Bronchial epithelial cell (primary cell): ENCODE measurements around the gene UCP3. TPM values are rescaled to one million over a fixed set of nuclear protein-coding genes. Genes with fewer than 3 reads are reported as not detected.

Source experiments
- DNase-seq: peaks from one replicate; pipeline ENCODE4 v3.0.0-alpha.2; 2010; ENCODE audit warnings: low read depth
- FAIRE-seq: peaks from 2 replicates; lab custom pipeline; 2011; peaks lifted over from hg19 to GRCh38; lab: Jason Lieb, UNC
- H3K27me3 ChIP-seq: 2 replicates; pipeline ENCODE4 v1.5.1; 2011; ENCODE audit warnings: low read length; ENCODE audit not compliant: control insufficient read depth, insufficient read depth
- H3K36me3 ChIP-seq: 2 replicates; pipeline ENCODE4 v1.5.1; 2011; ENCODE audit warnings: low read length; ENCODE audit not compliant: control insufficient read depth, insufficient read depth
- H3K4me3 ChIP-seq: 2 replicates; pipeline ENCODE4 v1.5.1; 2011; ENCODE audit warnings: mild to moderate bottlenecking, low read depth, low read length, control low read depth
- total RNA-seq: library from RNA; depleted of rRNA; stranded (reverse); fragments of >200 nt; gene quantifications from 2 replicates; pipeline ENCODE4 v1.2.1, GENCODE V29; 2014
- TF ChIP-seq, protein P1 (sequence below): IDR thresholded peaks from 2 replicates; pipeline ENCODE4 v1.5.1; 2011; ENCODE audit warnings: mild to moderate bottlenecking, moderate library complexity, low read length, control low read depth, inconsistent platforms; ENCODE audit not compliant: insufficient read depth, severe bottlenecking

The UCP3 gene
- total RNA-seq, 1 donor from 2014 or later: under 0.01 TPM

DNA sequence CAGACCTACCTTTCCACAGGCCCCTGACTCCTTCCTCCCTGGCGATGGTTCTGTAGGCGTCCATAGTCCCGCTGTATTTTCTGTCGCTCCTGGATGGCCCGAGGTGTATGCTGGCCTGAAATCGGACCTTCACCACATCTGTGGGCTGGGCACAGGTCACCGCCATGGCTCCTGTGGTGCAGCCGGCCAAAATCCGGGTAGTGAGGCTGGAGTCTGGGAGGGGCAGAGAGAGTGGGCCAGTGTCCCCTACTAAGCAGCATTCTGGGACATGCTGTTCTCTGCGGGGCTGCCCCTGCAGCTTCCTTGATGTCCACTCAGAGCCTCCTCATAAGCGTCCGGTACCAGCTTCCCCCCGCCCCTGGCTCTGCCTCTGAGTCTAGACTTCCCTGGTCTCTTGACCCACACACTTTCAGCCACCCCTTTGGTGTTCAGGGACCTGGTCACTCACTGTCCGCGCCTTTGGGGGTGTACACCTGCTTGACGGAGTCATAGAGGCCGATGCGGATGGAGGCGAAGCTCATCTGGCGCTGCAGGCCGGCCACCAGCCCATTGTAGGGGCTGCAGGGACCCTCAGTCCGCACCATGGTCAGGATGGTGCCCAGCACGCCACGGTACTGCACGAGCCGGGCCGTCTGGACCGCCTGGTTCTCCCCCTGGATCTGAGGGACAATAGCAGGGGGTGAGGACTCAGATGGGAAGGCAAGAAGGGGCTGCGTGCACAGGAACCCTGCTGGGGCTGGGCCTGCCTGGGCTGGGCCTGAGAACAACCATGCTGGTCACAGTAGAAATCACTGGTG, 3.0 kb downstream of the UCP3 start:
- TF ChIP-seq, protein P1, sequence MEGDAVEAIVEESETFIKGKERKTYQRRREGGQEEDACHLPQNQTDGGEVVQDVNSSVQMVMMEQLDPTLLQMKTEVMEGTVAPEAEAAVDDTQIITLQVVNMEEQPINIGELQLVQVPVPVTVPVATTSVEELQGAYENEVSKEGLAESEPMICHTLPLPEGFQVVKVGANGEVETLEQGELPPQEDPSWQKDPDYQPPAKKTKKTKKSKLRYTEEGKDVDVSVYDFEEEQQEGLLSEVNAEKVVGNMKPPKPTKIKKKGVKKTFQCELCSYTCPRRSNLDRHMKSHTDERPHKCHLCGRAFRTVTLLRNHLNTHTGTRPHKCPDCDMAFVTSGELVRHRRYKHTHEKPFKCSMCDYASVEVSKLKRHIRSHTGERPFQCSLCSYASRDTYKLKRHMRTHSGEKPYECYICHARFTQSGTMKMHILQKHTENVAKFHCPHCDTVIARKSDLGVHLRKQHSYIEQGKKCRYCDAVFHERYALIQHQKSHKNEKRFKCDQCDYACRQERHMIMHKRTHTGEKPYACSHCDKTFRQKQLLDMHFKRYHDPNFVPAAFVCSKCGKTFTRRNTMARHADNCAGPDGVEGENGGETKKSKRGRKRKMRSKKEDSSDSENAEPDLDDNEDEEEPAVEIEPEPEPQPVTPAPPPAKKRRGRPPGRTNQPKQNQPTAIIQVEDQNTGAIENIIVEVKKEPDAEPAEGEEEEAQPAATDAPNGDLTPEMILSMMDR: no peak
- no peak overlapping the region for H3K4me3 ChIP-seq
- no peaks in the 10 kb centered on the region for H3K27me3 ChIP-seq
- H3K36me3 ChIP-seq: no peaks in the 10 kb centered on the region
- no peak for DNase-seq
- no peak for FAIRE-seq

DNA sequence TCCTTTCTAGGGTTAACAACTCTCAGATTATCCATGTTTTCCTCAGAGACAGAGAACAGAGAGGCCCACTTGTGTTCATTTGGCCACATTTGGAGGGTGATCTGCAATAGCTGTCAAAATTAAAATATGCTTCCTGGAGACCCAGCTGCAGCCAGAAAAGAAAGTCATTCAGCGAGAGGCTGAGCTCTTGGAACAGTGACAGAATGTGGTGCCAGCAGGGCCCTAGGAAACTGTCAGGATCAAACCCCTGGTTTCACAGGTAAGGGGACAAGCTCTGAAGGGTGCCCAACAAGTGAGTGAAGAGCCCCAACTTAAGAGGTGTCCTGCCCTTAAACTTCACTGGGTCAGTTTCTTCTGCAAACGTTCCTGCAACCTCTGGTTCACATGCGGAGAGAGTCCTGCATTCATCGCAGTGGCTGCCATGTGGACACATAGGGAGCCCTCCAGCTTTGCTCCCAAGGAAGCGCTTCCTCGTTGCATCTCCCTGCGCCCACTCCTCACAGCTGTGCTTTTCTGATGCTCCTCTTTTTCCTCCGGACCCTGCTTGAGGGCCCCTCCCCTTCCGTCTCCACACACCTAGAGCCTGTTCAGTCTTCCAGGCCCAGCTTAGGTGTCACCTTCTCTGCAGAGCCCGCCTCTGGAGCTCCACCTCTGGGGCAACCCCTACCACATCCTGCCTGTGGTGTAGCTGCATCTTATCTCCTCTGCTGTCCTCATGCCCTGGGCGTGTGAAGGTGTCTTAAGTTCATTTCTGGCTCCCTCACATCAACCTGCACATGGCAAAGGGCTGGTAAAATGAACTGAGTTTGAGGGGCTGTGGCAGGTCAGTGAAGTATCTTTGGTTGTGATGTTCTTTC, 3.9 kb downstream of the UCP3 start:
- TF ChIP-seq, protein P1: no peak
- no peak for DNase-seq
- Histone ChIP-seq H3K36me3 (no peaks in the 10 kb centered on the region), H3K27me3 (no peaks in the 10 kb centered on the region), H3K4me3 (no peak overlapping the region)
- no peak for FAIRE-seq

DNA sequence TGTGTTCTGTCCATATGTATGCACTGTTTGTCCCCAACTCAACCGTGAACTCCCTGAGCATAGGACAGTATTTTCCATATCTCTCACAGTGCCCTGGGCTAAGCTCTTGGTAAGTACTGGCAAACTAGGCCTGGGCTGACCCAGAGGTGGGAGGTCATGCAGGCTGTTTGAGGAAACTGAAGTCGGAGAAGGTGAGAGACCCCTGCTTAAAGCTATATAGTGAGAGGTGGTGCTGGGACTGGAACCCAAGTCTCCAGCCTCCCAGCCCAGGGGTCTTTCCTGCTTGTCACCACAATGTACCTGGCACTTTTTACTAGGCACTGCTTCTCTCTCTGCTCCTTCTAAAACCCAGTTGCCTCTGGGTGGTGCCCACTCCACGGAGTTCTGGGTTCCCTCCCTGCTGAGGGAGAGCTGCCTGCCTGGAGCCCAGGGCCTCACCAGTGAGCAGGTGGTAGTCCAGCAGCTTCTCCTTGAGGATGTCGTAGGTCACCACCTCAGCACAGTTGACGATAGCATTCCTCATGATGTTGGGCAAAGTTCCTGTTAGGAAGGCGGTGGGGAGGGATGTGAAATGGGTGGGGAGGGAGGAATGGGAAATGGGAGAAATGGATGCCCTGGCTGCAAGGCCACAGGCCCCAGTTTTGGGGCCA, 4.7 kb downstream of the UCP3 start:
- TF ChIP-seq, protein P1: no peak
- DNase-seq (no peak), FAIRE-seq (no peak)
- Histone ChIP-seq H3K4me3 (no peak overlapping the region), H3K36me3 (no peaks in the 10 kb centered on the region), H3K27me3 (no peaks in the 10 kb centered on the region)

DNA sequence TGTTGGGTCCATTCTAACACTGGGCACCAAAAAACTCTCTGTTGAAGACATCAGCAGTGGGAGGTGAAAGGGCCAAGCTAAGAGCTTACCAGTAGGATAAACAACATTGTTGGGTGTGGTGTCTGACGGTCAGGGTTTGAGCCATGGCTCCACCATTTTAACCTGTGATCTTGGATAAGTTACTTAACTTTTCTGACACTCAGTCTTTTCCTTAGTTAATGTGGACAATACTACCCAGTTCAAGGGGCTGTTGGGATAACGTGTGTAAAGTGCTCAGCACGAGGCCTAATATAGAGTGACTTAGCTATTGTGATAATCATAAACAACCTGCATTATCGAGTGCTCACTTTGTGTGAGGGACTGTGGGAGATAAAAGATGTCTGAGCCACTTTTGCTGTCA, 6.1 kb downstream of the UCP3 start:
- FAIRE-seq (no peak), DNase-seq (no peak)
- H3K27me3 ChIP-seq: no peaks in the 10 kb centered on the region
- H3K4me3 ChIP-seq: no peak overlapping the region
- TF ChIP-seq, protein P1: no peak
- no peaks in the 10 kb centered on the region for H3K36me3 ChIP-seq

- H3K27me3 ChIP-seq: no peaks in the 10 kb centered on the region
- no peaks in the 10 kb centered on the region for H3K36me3 ChIP-seq
- H3K4me3 ChIP-seq: no peak overlapping the region
- FAIRE-seq (no peak), DNase-seq (no peak)
- TF ChIP-seq, protein P1: no peak
These were observed 7.0 kb downstream of the UCP3 start for GRCh38 chr11:74001822-74002286.
